HG03066 (cell line): ENCODE measurements around the gene MEIS2.

Source experiments
- ATAC-seq: cut with Tn5 transposase; IDR thresholded peaks from one replicate; pipeline ENCODE4 v1.9.1; 2021; ENCODE audit warnings: low read depth; ENCODE audit not compliant: unreplicated experiment

MEIS2 gene

DNA sequence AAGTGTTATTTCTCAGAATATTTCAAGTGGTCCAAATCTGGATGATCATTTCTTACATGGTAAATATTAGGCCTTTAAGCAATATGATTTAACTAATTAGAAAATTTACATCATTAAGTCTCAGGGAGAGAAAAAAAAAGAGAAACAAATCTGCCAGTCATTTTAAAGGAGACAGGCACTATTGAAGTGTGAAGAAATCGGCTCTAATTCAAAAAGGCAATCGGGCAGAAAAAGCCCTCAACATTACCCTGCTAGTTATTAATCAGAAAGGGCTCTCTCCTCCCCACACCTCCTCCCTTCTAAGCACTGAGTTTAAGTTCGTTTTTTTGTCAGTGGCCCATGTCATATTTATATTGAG lies 215.9 kb downstream of the MEIS2 start:
- ATAC-seq, result no peak

DNA sequence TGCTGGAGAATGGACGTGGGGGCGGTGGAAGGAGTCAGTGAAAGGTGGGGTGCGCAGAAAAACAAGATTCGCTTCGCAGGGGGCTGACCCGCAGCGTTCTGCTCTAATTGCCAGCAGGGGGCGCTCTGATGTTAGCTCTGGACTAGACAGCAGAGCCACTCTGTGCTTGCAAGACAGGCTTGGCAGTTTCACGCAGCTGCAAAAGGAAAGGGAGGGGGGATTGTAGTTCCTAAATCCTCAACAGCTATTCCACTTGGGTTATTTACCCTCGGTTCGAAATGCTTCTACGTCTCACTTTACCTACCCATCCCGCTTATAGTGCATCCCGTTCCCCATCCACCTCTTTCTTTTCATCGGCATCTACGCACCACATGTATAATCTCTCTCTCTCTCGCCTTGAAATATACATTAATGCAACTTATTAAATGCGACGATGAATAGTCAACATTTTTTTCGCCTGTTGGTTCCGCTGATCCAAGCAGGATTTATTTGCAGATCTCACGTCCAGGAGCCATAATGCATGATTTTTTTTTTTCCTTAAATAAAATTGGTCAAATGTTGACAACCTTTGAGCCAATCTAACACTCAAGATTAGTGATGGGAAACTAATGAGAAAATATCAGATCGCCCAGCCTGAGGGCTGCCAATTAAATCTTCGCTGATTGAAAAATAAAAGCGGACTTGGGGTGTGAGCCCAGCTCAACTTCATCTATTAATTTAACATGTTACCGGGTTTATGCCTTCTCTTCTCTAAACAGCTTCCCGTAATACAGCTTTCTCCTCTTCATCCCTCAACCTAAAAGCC lies 216.4 kb downstream of the MEIS2 start:
- ATAC-seq, result peak; percentile 73

DNA sequence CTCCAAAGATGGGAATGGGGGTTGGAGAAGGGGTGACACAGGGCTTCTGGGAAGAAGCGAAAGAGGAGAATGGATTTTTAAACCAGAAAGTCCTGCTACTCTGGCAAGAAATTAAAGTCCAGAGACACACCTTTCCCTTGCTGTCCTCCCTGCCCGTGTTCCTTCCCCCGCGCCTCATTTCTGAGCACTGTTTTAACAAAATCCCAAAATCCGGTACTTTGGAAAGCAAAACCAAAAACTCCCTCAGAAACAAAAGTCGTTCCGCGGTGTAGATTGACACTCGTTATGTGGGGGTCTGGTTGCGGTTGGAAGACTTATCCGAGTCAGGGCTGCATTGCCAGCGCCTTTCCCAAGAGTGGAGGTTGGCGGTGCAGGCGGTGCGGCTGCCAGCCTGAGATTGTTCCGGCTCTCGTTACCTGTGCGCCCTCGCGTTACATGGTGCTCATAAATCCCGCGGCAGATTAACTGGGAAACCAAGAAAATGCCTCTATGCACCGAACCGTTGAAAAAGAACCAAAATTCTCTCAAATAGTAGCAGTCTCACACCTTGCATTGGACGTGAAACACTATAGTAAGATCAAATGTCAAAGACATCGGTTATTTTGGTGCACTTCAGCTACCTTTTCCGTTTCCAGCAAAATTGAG lies 217.7 kb downstream of the MEIS2 start:
- no peak for ATAC-seq

DNA sequence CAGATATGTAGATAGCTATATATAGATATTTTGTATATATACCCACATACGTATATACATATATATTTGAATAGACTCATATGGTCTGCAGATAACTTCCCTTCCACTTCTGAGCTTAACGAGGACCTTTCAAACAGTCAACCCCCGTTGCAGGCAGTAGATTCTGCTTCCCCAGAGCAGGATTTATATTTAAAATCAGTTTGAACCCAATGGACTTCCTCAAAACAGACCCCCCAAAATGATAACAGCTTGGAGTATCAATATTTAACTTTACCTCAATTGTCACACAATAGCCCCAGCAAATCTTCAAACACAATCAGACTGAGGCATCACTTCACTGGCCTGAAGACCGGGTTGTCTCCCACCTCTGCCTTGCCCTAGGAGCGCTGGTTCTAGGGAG lies 218.3 kb downstream of the MEIS2 start:
- no peak for ATAC-seq

DNA sequence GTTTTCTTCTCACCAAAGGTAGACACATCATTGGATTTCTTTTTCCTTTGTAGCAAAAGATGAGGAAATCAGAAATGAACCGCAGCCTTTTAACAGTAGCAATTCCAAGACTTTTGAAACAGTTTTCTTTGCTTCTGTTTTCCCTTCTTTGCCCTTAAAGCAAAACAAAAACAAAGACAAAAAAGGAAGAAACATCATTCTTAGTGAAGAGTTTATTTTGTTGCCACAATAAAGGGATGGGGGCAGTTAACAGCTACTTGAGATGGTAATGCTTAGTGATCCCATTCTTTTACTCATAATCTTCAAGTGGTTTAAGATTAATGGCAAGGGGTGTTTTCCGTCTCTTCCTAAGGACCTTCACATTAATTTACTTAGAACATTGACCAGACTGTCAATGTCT lies 218.8 kb downstream of the MEIS2 start:
- ATAC-seq, result no peak

DNA sequence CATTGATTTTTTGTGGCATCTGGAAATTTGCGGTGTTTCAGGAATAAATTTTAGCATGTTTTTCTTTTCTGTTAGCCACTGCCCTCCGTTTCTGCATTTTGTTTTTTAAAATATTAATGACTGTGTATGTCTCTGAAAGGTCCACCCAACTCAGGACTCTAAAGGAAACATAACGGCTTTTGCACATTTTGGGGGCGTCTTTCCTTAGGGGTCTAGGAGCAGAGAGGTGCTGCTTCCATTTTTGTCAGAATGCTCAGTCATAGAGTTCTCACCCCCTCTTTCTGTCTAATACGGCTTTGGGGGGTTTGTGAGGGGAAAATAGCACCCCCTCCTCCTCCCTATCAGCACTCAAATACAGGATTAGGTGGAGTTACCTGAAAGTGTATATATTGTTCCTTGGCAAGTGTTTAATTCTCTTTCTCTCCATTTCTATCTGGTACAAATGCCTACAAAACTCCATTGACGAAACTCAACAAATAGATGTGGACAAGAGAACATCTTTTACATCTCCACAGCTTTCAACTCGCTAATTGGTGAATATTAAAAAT lies 219.4 kb downstream of the MEIS2 start:
- ATAC-seq, result no peak

DNA sequence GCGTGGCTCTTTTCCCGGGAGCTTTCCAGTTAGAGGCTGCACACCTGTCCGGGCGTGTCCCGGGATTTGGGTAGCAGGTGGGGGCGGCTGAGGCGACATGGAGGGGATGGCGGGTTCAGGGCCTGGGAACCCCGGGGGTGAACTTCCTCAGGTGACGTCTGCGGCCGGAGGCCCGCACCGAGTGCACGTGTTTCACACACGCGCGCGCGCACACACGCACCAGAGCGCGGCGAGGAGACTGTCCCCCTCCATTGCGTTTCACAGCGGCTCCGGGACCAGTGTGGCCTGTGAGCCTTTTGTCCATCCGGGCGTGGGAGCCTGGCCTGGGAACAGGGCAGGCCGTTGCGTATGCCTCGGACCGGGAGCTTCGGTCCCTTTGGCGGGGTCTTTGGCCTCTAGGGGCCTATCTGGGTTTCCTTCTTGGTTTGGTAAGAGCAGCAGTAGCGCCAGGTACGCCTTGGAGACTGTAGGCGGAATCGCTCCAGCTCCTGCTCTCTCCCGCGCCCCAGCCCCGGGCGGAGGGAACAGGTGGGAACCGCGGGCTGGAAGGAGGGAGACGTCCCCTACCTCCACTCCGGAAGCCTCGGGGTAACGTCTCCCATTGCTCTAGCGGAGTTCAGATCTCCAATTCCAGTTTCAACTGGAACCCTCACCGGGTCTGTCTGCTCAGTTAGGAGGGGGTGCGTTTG lies 220.0 kb downstream of the MEIS2 start:
- ATAC-seq, result no peak

DNA sequence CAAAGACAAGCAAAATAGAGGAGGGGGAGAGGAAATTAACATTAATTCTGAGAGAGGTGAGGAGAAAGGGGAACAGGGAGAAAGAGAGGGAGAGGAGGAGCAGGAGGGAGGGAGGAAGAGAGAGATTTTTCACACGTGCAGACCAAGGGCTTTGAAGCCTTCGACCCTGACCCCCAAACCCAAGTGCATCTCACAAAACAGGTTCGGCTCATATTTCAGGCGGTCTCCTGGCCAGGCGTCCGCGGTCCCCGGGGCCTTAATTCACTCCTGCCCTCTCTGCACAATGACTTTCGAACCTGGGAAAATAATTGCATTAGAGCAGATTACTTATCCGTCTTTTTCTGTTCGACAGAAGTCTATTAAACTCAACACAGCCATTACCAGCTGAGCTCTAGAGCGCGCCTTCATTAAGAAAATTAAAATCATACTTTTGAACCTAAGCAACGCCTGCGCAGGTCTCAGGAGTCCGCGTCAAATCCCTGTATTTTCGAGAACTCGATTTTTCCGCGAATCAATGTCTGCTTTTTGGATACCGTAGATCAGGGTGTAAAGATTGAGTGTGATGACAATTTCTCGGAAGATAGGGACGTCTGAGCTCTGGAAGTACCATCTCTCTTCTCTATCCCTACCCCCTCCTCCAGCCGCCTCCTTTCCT lies 220.7 kb downstream of the MEIS2 start:
- no peak for ATAC-seq

DNA sequence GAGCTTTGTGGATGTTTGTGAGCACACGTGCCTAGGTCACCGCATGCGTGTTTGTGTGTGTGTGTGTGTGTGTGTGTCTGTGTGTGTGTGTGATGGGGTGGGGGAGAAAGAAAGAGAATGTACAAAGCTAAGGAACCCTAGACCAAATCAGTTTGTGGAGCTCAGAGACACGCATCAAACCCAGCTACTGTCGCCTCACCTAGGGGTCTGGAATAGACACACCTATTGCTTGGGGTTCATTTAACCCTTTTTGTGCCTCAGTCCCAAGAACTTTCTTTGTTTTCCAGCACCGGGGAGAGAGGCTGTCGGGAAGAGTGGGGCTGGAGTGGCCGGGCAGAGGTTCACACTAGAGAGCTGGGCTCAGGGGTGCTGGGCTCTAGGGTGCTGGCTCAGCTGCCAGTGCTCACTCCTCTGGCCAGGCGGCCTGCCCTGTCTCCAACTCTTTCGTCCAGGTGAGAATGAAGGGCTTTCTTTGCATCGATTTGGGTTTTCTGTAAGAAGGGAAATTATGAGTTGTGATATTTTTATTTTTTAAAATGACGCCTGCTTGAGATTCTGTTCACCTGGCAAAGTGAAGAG lies 221.6 kb downstream of the MEIS2 start:
- ATAC-seq, result no peak

DNA sequence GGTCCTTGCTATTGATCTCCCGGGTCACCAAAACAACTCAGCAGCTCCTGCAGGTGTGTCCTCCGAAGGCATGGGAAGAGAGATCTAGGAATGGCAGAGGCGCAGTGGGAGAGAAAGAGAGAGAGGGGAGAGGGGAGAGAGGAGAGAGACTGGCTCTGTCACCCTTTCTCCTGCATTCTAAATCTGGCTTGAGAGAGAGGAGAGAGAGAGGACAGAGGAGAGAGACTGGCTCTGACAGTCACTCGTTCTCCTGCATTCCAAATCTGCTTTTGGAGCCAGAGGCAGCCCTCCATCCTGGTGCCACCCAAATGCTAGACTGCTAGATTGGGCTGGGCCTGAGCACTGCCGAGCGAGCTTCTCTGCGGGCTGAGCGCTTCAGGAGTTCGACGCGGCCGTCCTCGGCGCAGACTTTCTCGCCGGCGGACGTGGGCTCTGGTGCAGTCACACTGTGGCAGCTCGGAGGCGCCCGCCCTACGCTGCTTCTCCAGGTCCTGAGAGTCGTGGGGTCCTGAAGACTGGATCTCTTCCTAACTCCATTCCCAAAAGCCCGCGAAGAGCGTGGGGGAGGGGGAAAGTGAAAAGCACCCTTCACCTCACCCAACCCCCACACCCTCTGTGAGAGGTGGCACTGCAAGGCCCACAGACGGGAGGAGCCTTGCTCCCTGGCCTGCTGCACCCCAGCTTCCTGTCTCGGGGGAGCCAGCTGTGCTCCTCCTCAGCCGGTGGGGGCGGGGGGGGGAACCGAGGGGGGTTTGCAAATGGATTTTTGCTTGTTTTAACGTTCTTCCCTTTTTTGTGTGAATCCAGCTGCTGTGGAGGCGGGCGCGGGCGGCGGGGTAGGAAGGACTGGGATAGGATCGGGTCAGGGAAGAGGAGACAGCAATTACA lies 222.3 kb downstream of the MEIS2 start:
- ATAC-seq, result no peak

DNA sequence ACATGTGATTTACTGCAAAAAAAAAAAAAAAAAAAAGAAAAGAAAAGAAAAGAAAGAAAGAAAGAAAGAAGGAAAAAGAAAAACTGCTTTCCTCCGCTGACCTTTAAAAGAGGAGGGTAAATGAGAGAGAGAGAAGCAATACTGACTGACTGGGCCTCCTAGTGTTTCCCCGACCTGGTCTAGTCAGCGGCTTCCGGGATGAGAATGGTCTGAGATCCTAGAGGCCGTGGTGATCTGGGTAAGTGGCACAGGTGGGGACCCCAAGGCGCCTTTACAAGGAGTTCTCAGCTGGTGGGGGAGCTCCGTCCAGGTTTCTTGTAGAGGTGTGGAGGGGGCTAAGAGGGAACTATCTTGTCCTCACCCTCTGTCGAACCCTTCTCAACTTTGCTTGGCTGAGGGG lies 223.1 kb downstream of the MEIS2 start:
- no peak for ATAC-seq

DNA sequence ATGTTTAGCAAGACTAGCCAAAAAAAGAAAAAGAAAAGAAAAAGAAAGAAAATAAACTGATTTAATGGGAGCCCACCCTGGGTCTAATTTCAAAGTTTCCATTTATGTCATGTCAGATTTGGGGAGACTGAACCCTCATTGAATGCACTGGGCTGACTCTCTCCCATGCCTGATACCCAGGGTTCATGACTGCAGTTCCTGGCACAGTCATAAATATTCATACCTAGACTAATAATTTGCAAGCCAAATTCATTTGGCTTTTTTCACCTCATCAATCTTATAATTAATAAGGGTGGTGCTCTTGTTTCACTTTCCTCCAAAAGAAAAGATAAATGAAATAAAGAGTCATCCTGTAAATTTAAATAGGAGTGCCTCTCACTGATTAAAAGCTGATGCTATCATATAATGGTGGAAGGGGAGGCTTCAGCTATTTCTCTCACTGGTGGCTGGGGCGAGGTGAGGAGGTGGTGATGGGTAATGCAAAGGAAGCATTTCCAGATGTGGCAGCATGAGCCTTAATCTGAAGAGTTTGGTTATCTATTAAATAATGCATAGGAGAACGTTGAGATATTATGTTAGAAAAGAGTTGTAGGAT lies 224.5 kb downstream of the MEIS2 start:
- no peak for ATAC-seq

DNA sequence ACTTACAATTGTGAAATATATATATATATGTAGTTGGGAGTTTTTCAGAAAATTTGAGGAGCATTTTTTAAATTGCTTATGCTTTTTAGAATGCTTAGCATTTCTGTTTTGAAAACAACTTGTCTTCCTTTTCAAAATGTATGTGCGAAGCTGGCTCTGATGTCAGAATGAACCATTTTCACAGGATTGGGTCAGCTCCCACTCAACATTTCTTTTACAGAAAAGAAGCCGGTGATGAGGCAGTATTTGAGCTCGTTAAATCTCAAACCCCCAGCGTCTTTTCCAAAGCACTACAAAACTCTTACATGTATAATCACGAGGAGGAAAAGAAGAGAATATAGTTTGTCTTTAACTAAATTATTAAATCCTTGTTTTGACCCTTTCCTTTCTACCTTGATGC lies 225.4 kb downstream of the MEIS2 start:
- no peak for ATAC-seq

DNA sequence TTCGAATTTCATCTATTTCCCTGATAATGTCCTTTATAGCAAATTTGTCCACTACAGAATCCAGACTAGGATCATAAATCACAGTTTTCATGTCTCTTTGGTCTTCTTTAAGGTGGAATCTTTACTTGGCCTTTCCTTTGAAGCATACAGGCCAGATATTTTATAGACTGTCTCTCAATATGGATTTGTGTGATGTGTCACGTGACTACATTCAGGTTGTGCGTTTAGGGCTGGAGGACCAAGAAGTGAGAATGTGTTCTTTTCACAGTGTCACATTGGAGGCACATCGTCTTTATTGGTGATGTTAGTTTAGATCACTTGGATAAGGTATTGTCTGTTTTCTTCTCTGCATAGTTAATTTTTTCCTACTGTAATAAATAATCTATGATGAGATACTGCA lies 232.9 kb downstream of the MEIS2 start:
- no peak for ATAC-seq

DNA sequence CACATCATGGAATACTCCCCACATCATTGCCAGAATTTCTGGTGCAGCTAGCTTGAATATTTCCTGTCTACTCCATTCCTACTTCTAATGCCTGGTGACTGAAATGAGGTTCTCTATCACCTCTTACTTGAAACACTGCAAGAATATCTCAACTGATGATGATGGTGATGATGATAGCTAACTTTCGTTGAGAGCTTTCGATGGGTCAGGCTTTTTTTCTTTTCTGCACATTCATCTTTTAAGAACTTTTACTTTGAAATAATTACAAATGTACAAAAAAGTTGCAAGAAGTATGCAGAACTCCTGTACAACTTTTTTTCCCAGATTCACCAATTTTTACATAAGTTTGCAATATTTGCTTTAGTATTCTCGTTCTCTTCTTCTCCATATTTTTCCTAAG lies 233.5 kb downstream of the MEIS2 start:
- no peak for ATAC-seq

DNA sequence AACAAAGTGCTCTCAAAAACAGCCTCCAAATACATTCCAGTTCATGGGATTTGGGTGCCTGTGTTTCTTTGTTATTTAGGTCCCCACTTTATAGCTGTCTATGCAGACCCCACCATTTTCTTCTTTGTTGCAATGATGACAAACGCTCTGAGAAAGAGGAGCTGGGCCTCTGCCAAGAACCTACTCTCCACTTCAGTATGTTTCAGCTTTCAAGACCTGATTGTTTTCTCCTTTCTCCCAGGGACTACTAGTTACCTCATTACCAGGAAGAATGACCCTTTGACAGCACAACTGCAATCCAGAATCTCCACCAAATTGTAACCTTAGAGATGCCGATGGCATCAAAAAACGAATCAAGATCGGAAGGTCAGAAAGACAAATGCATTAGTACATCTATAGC lies 236.8 kb downstream of the MEIS2 start:
- no peak for ATAC-seq

DNA sequence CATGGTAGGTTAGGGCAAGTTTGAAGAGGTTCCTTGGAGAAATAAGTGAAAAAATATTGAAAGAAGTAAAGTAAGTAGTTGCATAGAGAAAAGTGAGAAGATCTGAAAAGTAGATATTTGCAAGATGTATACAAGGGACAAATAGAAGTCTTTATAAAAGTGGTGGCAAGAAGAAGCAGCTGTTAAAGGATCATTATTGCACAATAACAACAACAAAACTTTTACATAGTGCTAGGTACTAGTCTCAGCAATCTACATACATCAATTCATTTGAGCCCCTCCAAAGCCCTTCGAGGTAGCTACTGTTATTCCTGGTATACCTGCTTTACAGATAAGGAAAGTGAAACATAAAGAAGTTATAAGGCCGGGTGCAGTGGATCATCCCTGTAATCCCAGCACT lies 239.6 kb downstream of the MEIS2 start:
- no peak for ATAC-seq

DNA sequence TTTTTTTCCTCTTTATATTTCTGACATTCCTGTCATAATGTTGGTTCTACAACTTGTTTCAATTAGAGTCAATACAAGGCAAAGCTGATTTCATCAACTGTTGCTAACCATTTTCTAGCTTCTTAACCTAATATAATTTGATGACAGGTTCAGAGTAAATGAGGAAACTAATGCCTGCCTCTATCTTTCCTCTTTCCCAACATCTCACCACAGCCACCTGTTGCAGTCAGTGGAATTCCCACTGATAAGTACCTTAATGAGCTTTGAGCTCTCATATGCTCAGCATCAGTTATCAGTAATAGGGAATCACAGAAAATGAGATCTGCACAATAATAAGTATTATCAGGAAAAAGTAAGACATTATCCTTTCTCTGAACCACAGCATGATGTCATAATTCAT lies 241.9 kb downstream of the MEIS2 start:
- ATAC-seq, result no peak

DNA sequence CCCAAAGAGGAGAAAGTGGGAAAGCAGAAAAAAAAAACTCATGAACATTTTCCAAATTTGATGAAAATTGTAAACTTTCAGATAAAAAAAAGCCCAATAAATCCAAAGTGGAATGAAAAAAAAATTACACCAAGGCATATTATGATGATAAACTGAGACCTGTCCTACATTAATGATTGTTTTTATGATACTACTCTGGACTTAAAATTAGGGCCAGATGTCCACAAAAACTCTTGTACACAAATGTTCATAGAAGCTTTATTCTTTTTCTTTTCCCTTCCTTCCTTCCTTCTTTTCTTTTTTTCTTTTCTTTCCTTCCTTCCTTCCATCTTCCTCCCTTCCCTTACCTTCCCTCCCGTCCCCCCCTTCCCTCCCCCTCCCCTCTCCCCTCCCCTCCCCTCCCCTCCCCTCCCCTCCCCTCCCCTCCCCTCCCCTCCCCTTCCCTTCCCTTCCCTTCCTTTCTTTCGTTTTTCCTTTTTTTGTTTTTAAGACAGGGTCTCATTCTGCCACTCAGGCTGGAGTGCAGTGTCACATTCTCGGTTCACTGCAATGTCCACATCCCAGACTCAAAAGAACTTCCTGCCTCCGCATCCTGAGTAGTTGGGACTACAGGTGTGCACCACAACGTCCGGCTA lies 243.9 kb downstream of the MEIS2 start:
- ATAC-seq, result no peak
